Epidermal melanocyte (primary cell): ENCODE data around the gene TRNAU1AP.

Source experiments
- DNase-seq: peaks from one replicate; pipeline ENCODE4 v3.0.0; 2011; ENCODE audit warnings: low spot score; ENCODE audit not compliant: insufficient read length

The TRNAU1AP gene

DNA sequence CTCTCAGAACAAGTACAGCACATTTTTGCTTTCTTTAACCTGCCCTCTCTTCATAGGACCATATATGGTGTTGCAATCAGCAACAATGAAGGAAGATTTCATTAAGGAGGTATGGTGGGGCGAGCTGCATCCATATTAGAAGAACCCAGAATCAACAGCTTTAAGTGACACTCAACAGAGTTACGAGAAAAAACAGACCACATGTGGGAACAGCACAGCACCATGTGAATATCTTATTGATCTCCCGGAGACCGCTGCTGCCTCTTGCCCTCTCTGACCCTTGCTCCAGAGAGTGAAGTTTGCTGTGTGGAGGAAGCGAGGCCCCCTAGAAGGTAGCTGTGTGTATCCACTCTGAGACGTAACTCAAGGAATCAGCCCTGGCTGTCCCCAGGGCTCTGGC lies 52.1 kb downstream of the TRNAU1AP start:
- no peak for DNase-seq

GRCh38 chr1:28606771-28607170 lies 53.9 kb downstream of the TRNAU1AP start:
- DNase-seq: no peak

DNA sequence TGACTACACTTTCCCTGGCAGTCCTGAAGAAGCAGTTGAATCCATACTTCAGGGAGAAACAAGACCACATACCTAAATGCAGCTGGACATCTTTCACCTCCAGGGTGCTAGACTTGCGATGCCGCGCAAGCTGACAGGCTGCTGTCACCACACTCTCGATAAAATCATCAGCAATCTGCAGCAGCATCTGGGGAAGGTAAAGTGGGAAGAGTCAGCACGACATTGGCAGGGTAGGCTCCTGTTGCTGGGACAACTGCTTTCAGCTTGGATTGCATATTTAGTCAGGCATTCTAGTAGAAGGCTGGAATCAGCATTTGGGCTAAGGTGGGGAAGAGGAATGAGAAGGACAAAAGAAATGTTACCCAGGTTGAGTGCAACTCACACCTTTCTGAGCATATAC lies 60.3 kb downstream of the TRNAU1AP start:
- DNase-seq: no peak
